CD4-positive, CD25-positive, alpha-beta regulatory T cell (primary cell): ENCODE results near the gene VAMP3. TPM values are rescaled to one million over a fixed set of nuclear protein-coding genes. Genes with fewer than 3 reads are reported as not detected.
A peak's percentile ranks its signal among the peaks of the same experiment; 100 is the strongest.
"Not testable (repeated sequence)": the region's sequence is repeated elsewhere in the genome, so short reads cannot be mapped to it uniquely, and the experiment has no call there.

Source experiments
- ATAC-seq, 2 donors: fragments of 150-1000 bp; cut with Tn5 transposase; one replicate each; pipeline ENCODE4 v1.10.0; 2021; ENCODE audit warnings: low read depth in 2 of 2, moderate number of reproducible peaks in 2 of 2, moderate library complexity in 1 of 2
- DNase-seq, 3 donors: peaks; one replicate each; pipeline versions ENCODE4 v3.0.0 to v3.0.0-alpha.2; 2012 to 2022; ENCODE audit warnings: mixed read lengths in 1 of 3
- H3K27ac ChIP-seq: one replicate; pipeline ENCODE4 v1.7.0; 2013; ENCODE audit warnings: mild to moderate bottlenecking, low read length; ENCODE audit not compliant: insufficient read depth, poor library complexity, severe bottlenecking
- H3K27me3 ChIP-seq: one replicate; pipeline ENCODE4 v1.7.0; 2013; ENCODE audit warnings: low read length; ENCODE audit not compliant: control insufficient read depth, insufficient read depth
- H3K36me3 ChIP-seq: one replicate; pipeline ENCODE4 v1.7.0; 2013; ENCODE audit warnings: mild to moderate bottlenecking, low read length, moderate library complexity; ENCODE audit not compliant: control insufficient read depth, insufficient read depth
- H3K4me1 ChIP-seq: 2 replicates; pipeline ENCODE4 v1.7.0; 2013; ENCODE audit warnings: mild to moderate bottlenecking, low read length; ENCODE audit not compliant: insufficient read depth, control insufficient read depth, poor library complexity, severe bottlenecking
- H3K4me3 ChIP-seq: one replicate; pipeline ENCODE4 v1.7.0; 2013; ENCODE audit warnings: low read depth, mild to moderate bottlenecking, low read length, moderate library complexity
- H3K9me3 ChIP-seq, 2 experiments: 1 replicate in 1 of 2; 2 replicates in 1 of 2; pipeline ENCODE4 v1.7.0; 2013; ENCODE audit warnings: low read length in 2 of 2, mild to moderate bottlenecking in 1 of 2, moderate library complexity in 1 of 2; ENCODE audit not compliant: control insufficient read depth in 2 of 2
- H3K27ac Mint-ChIP-seq, 3 donors: one replicate each; pipeline ENCODE4 v1.8.0; 2020 to 2022; ENCODE audit warnings: mild to moderate bottlenecking in 3 of 3, mixed read lengths in 3 of 3, moderate library complexity in 2 of 3
- H3K27me3 Mint-ChIP-seq: one replicate; pipeline ENCODE4 v1.8.0; 2022; ENCODE audit warnings: mild to moderate bottlenecking, mixed read lengths
- H3K36me3 Mint-ChIP-seq: one replicate; pipeline ENCODE4 v1.8.0; 2020; ENCODE audit warnings: mixed read lengths
- H3K4me1 Mint-ChIP-seq, 4 donors: one replicate each; pipeline ENCODE4 v1.8.0; 2020 to 2022; ENCODE audit warnings: mixed read lengths in 4 of 4, mild to moderate bottlenecking in 1 of 4
- H3K4me3 Mint-ChIP-seq, 4 donors: one replicate each; pipeline ENCODE4 v1.8.0; 2020 to 2022; ENCODE audit warnings: mild to moderate bottlenecking in 4 of 4, mixed read lengths in 4 of 4, moderate library complexity in 3 of 4
- H3K9me3 Mint-ChIP-seq, 7 donors: one replicate each; pipeline ENCODE4 v1.8.0; 2020 to 2022; ENCODE audit warnings: mixed read lengths in 7 of 7, mild to moderate bottlenecking in 3 of 7, moderate library complexity in 2 of 7
- polyA plus RNA-seq, 4 donors: library from polyadenylated mRNA; unstranded; fragments of 300-500 nt; fragmentation: Illumina TruSeq; gene quantifications; one replicate each; pipeline ENCODE4 v1.2.3, GENCODE V29; 2021
- total RNA-seq: library from RNA; stranded (reverse); gene quantifications from one replicate; pipeline ENCODE4 v1.2.3, GENCODE V29; 2022

The VAMP3 gene
- total and polyA plus RNA-seq, 5 donors from 2014 or later: 44.8 to 66.1 (median 51.0) TPM

DNA sequence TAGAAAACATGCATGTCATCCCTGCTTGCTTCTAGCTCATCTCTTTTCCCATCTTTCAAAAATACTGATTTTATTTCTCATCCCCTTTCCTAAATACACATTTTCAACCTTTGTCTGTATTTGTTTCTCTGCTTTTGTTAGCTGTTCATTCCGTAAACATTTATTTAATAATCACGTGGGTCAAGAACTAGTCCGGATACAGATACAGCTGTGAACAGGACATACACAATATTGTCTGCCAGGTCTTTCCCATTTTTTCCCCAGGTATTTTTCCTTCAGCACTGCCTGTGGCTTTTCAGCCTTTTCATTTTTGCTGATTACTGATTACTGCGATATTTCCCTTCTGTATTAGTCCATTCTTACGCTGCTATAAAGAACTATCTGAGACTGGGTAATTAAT is 18.7 kb downstream of the VAMP3 start:
- peaks cover 4 to 20% (median 8%) of the 10 kb centered on the region in 7 donors for H3K9me3 Mint-ChIP-seq
- peaks cover 14% of the 10 kb centered on the region for H3K36me3 ChIP-seq
- no peak overlapping the region for H3K4me3 ChIP-seq
- peaks cover 3% of the 10 kb centered on the region for H3K4me1 ChIP-seq
- no peaks in the 10 kb centered on the region for H3K27me3 ChIP-seq
- H3K27ac Mint-ChIP-seq: no peak overlapping the region
- H3K4me3 Mint-ChIP-seq: peak overlapping the region in 1 of 4 donors; percentile 27
- H3K27me3 Mint-ChIP-seq: no peaks in the 10 kb centered on the region
- H3K27ac ChIP-seq: no peak overlapping the region
- ATAC-seq: no peak
- H3K9me3 ChIP-seq: peaks cover 10 to 22% of the 10 kb centered on the region in 2 experiments
- H3K36me3 Mint-ChIP-seq: peaks cover 58% of the 10 kb centered on the region
- H3K4me1 Mint-ChIP-seq: peaks cover 8 to 14% (median 12%) of the 10 kb centered on the region in 4 donors
- DNase-seq: no peak

DNA sequence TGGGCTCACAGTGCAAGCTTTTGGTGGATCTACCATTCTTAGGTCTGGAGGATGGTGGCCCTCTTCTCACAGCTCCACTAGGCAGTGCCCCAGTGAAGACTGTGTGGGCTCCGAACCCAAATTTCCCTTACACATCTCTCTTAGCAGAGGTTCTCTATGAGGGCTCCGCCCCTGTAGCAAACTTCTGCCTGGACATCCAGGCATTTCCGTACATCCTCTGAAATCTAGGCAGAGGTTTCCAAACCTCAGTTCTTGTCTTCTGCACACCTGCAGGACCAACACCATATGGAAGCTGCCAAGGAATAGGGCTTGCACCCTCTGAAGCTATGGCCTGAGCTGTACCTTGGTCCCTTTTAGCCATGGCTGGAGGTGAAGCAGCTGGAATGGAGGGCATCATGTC is 19.9 kb downstream of the VAMP3 start:
- Histone ChIP-seq H3K36me3 (peaks cover 14% of the 10 kb centered on the region), H3K9me3 (peaks cover 10 to 22% of the 10 kb centered on the region in 2 experiments)
- not testable (repeated sequence) for H3K27ac ChIP-seq, ATAC-seq, H3K27me3 ChIP-seq, H3K27me3 Mint-ChIP-seq, H3K27ac Mint-ChIP-seq, DNase-seq, H3K4me3 ChIP-seq, H3K4me1 ChIP-seq
- H3K9me3 Mint-ChIP-seq: peaks cover 4 to 20% (median 8%) of the 10 kb centered on the region in 7 donors
- peaks cover 2 to 11% (median 7%) of the 10 kb centered on the region in 4 donors for H3K4me1 Mint-ChIP-seq
- peaks cover 57% of the 10 kb centered on the region for H3K36me3 Mint-ChIP-seq
- peak overlapping the region in 1 of 4 donors; percentile 54 for H3K4me3 Mint-ChIP-seq

GRCh38 chr1:7795406-7795805 is 24.3 kb downstream of the VAMP3 start:
- peaks cover 0 to 7% (median 0%) of the 10 kb centered on the region in 4 donors for H3K4me1 Mint-ChIP-seq
- no peak for DNase-seq
- Histone ChIP-seq H3K27me3 (no peaks in the 10 kb centered on the region), H3K9me3 (peaks cover 7 to 14% of the 10 kb centered on the region in 2 experiments), H3K36me3 (peaks cover 5% of the 10 kb centered on the region), H3K27ac (no peak overlapping the region), H3K4me1 (no peaks in the 10 kb centered on the region), H3K4me3 (no peak overlapping the region)
- H3K27ac Mint-ChIP-seq: no peak overlapping the region
- no peak overlapping the region for H3K4me3 Mint-ChIP-seq
- H3K36me3 Mint-ChIP-seq: peaks cover 54% of the 10 kb centered on the region
- ATAC-seq: no peak
- no peaks in the 10 kb centered on the region for H3K27me3 Mint-ChIP-seq
- peaks cover 4 to 9% (median 7%) of the 10 kb centered on the region in 7 donors for H3K9me3 Mint-ChIP-seq

DNA sequence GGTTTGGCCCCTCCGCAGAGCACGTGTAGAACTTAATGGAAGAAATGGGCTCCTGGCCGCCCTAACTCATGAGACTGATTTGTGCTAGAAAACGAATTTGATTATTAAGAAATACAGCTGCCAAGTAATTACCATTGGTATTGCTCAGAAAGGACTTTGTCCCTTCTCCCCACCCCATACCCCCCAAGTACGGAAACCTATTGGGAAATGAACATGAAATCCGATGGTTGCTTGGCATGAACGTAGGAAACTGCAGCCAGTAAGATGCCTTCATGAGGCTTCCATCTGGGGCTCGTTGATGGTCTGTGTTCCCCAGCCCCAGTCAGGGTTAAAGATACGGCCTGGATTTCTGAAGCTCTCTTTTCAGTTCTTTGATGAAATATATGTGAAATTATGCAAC is 34.4 kb downstream of the VAMP3 start:
- no peaks in the 10 kb centered on the region for H3K27me3 ChIP-seq
- H3K4me3 ChIP-seq: no peak overlapping the region
- ATAC-seq (no peak), DNase-seq (no peak)
- Mint-ChIP-seq H3K4me1 (peaks cover 0 to 5% (median 1%) of the 10 kb centered on the region in 4 donors), H3K9me3 (peaks cover 0 to 1% (median 0%) of the 10 kb centered on the region in 7 donors), H3K36me3 (peaks cover 16% of the 10 kb centered on the region), H3K27ac (no peak overlapping the region), H3K27me3 (no peaks in the 10 kb centered on the region), H3K4me3 (no peak overlapping the region)
- no peak overlapping the region for H3K27ac ChIP-seq
- H3K9me3 ChIP-seq: no peaks in the 10 kb centered on the region
- H3K4me1 ChIP-seq: no peaks in the 10 kb centered on the region
- peaks cover 24% of the 10 kb centered on the region for H3K36me3 ChIP-seq

DNA sequence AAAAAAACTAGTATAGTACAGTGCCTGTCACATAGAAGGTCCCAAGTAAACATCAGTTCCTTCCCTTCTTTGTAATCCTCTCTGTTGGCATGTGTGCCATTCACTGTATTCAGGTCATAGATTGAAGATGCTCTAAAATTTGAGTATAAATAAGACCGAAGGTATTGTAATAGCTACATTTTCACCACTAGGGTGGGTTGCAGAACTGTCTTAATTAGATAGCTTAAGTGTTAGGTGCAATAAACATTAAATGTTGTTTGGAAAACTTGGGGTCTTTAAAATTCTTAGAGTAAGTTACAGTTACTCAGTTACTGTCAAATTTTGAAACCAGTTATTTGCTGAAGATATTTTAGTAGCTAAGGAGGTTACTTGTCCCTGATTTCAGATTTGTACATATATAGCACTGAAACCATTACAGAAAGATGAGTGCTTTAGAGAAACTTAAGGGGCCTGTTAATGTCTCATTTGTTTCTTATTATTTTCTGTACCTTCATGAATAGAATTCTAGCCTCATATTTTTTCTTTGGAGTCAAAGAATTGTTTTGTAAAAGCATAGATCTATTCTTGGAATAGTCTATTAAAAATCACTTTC is 37.3 kb downstream of the VAMP3 start:
- Histone ChIP-seq H3K9me3 (peaks cover 4 to 5% of the 10 kb centered on the region in 2 experiments), H3K27ac (no peak overlapping the region), H3K36me3 (peaks cover 26% of the 10 kb centered on the region), H3K4me1 (no peaks in the 10 kb centered on the region), H3K4me3 (no peak overlapping the region), H3K27me3 (no peaks in the 10 kb centered on the region)
- H3K36me3 Mint-ChIP-seq: peaks cover 29% of the 10 kb centered on the region
- no peak overlapping the region for H3K4me3 Mint-ChIP-seq
- H3K27me3 Mint-ChIP-seq: no peaks in the 10 kb centered on the region
- no peak overlapping the region for H3K27ac Mint-ChIP-seq
- peak in 2 of 3 donors; percentile 23 to 57 for DNase-seq
- peaks cover 0 to 6% (median 4%) of the 10 kb centered on the region in 7 donors for H3K9me3 Mint-ChIP-seq
- peaks cover 0 to 5% (median 1%) of the 10 kb centered on the region in 4 donors for H3K4me1 Mint-ChIP-seq
- ATAC-seq: no peak

GRCh38 chr1:7809742-7810141 is 38.6 kb downstream of the VAMP3 start:
- no peaks in the 10 kb centered on the region for H3K27me3 ChIP-seq
- ATAC-seq (no peak), DNase-seq (no peak)
- Mint-ChIP-seq H3K36me3 (peaks cover 34% of the 10 kb centered on the region), H3K4me3 (no peak overlapping the region), H3K27me3 (no peaks in the 10 kb centered on the region), H3K4me1 (peaks cover 0 to 5% (median 1%) of the 10 kb centered on the region in 4 donors), H3K27ac (no peak overlapping the region), H3K9me3 (peaks cover 0 to 17% (median 5%) of the 10 kb centered on the region in 7 donors)
- no peak overlapping the region for H3K27ac ChIP-seq
- H3K4me3 ChIP-seq: no peak overlapping the region
- no peaks in the 10 kb centered on the region for H3K4me1 ChIP-seq
- H3K36me3 ChIP-seq: peaks cover 28% of the 10 kb centered on the region
- peaks cover 14% of the 10 kb centered on the region in 2 experiments for H3K9me3 ChIP-seq

DNA sequence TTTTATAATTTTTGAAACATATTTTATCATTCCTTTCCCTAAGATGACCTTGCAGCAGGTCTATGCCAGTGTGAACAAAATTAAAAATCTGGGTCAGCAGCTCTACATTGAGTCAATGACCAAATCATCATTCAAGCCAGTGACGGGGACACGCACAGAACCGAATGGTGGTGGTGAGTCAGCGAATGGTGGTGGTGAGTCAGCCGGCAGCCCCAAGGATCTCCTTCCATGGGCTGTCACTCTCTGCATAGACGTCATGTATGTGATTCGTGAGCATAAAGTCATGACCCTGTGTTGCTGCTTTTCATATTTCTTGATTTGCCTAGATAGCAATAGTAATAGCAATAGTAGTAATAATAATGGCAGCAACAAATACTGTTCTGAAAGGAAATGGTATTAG is 39.3 kb downstream of the VAMP3 start:
- H3K4me3 Mint-ChIP-seq: no peak overlapping the region
- H3K9me3 ChIP-seq: peaks cover 14% of the 10 kb centered on the region in 2 experiments
- no peaks in the 10 kb centered on the region for H3K27me3 Mint-ChIP-seq
- H3K27me3 ChIP-seq: no peaks in the 10 kb centered on the region
- H3K4me1 ChIP-seq: no peaks in the 10 kb centered on the region
- no peak overlapping the region for H3K27ac Mint-ChIP-seq
- H3K36me3 Mint-ChIP-seq: peaks cover 32% of the 10 kb centered on the region
- H3K9me3 Mint-ChIP-seq: peaks cover 0 to 17% (median 5%) of the 10 kb centered on the region in 7 donors
- peaks cover 28% of the 10 kb centered on the region for H3K36me3 ChIP-seq
- DNase-seq (no peak), ATAC-seq (no peak)
- no peak overlapping the region for H3K27ac ChIP-seq
- H3K4me3 ChIP-seq: no peak overlapping the region
- H3K4me1 Mint-ChIP-seq: peaks cover 0 to 5% (median 1%) of the 10 kb centered on the region in 4 donors

DNA sequence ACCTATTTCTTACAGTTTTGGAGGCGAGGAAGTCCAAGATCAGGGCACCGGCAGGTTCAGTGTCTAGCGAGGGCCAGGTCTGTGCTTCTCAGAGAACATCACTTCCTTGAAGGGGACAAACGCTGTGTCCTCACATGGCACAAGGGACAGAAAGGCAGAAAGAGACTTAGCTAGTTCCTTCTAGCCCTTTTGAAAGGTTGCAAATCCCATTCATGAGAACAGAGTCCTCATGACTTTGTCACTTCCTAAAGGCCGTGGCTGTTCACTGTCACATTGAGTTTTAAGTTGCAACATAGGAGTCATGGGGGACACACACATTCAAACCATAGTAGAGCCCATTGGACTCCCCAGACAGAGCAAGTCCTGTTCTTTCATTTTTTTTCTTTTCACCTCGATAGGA is 40.4 kb downstream of the VAMP3 start:
- H3K36me3 Mint-ChIP-seq: peaks cover 30% of the 10 kb centered on the region
- H3K4me3 Mint-ChIP-seq: no peak overlapping the region
- H3K9me3 Mint-ChIP-seq: peaks cover 0 to 17% (median 5%) of the 10 kb centered on the region in 7 donors
- ATAC-seq (no peak), DNase-seq (no peak)
- no peak overlapping the region for H3K27ac Mint-ChIP-seq
- Histone ChIP-seq H3K4me3 (no peak overlapping the region), H3K36me3 (peaks cover 20% of the 10 kb centered on the region), H3K9me3 (peaks cover 14% of the 10 kb centered on the region in 2 experiments), H3K27ac (no peak overlapping the region), H3K27me3 (no peaks in the 10 kb centered on the region), H3K4me1 (no peaks in the 10 kb centered on the region)
- peaks cover 0 to 5% (median 1%) of the 10 kb centered on the region in 4 donors for H3K4me1 Mint-ChIP-seq
- no peaks in the 10 kb centered on the region for H3K27me3 Mint-ChIP-seq
